OCI-LY7 (cell line): Measurements from ENCODE around the gene MEGF8.

Experiments used
- EZH2phosphoT487 ChIP-seq: fragments of 200-600 bp; sonication (generic); IDR thresholded peaks from 2 replicates; pipeline ENCODE4 v1.6.1; 2018; ENCODE audit warnings: low read depth, borderline replicate concordance, mild to moderate bottlenecking, mixed run types, antibody characterized with exemption, low read length, moderate library complexity, mixed read lengths
- TF ChIP-seq, protein P1 (sequence below): fragments of 200-600 bp; sonication (generic); conservative IDR thresholded peaks from 2 replicates; pipeline ENCODE4 v1.5.1; 2014; ENCODE audit warnings: mild to moderate bottlenecking, antibody characterized with exemption, low read length, moderate library complexity, mixed read lengths

DNA sequence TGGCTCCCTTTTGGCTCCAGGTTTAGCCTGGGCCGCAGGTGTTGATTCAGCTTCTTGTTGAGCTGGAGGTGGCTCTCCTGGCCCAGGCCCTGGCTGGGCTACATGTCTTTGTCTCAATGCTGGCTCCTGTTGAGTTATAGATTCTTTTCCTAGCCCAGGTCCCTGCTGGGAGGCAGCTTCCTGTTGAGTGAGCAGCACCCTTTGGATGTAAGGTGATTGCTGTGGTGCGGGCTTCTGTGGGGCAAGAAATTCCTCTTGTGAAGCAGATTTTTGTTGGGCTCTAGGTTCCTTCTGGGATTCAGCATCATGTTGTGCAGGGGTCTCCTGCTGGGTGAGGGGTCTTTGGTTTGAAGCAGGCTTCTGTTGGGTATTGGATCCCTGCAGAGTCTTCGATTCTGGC is 101.2 kb downstream of the MEGF8 start:
- TF ChIP-seq, protein P1, sequence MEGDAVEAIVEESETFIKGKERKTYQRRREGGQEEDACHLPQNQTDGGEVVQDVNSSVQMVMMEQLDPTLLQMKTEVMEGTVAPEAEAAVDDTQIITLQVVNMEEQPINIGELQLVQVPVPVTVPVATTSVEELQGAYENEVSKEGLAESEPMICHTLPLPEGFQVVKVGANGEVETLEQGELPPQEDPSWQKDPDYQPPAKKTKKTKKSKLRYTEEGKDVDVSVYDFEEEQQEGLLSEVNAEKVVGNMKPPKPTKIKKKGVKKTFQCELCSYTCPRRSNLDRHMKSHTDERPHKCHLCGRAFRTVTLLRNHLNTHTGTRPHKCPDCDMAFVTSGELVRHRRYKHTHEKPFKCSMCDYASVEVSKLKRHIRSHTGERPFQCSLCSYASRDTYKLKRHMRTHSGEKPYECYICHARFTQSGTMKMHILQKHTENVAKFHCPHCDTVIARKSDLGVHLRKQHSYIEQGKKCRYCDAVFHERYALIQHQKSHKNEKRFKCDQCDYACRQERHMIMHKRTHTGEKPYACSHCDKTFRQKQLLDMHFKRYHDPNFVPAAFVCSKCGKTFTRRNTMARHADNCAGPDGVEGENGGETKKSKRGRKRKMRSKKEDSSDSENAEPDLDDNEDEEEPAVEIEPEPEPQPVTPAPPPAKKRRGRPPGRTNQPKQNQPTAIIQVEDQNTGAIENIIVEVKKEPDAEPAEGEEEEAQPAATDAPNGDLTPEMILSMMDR = no peak
- TF ChIP-seq EZH2phosphoT487 = no peak
